KMS-11 (cell line): ENCODE measurements around the gene SUSD6.

Experiments
- H2AFZ ChIP-seq: fragments of 200-600 bp; sonication (generic); 2 replicates; pipeline ENCODE4 v1.6.1; 2016; ENCODE audit warnings: antibody characterized with exemption, mixed run types, low read depth
- H3K27ac ChIP-seq: fragments of 200-600 bp; sonication (generic); 2 replicates; pipeline ENCODE4 v1.6.1; 2016; ENCODE audit warnings: mild to moderate bottlenecking, mixed run types
- H3K27me3 ChIP-seq: fragments of 200-600 bp; sonication (generic); 2 replicates; pipeline ENCODE4 v1.6.1; 2017; ENCODE audit warnings: mild to moderate bottlenecking, low read depth, mixed run types, moderate library complexity; ENCODE audit not compliant: insufficient read depth
- H3K36me3 ChIP-seq: fragments of 200-600 bp; sonication (generic); 2 replicates; pipeline ENCODE4 v1.6.1; 2017; ENCODE audit warnings: mild to moderate bottlenecking, mixed run types; ENCODE audit not compliant: insufficient read depth
- H3K4me1 ChIP-seq: fragments of 200-600 bp; sonication (generic); 2 replicates; pipeline ENCODE4 v1.6.1; 2016; ENCODE audit warnings: mild to moderate bottlenecking, low read depth, mixed run types; ENCODE audit not compliant: poor library complexity, severe bottlenecking
- H3K4me2 ChIP-seq: fragments of 200-600 bp; sonication (generic); 2 replicates; pipeline ENCODE4 v1.7.0; 2016; ENCODE audit warnings: mild to moderate bottlenecking, mixed run types
- H3K4me3 ChIP-seq: fragments of 200-600 bp; sonication (generic); IDR thresholded peaks from 2 replicates; pipeline ENCODE4 v1.6.1; 2017; ENCODE audit warnings: low read depth, low read length, mixed read lengths; ENCODE audit not compliant: insufficient read depth
- H3K79me2 ChIP-seq: fragments of 200-600 bp; sonication (generic); 2 replicates; pipeline ENCODE4 v1.6.1; 2016; ENCODE audit warnings: low read depth, mixed run types; ENCODE audit not compliant: insufficient read depth
- H3K9ac ChIP-seq: fragments of 200-600 bp; sonication (generic); 2 replicates; pipeline ENCODE4 v1.6.1; 2016; ENCODE audit warnings: mild to moderate bottlenecking, mixed run types
- H4K20me1 ChIP-seq: fragments of 200-600 bp; sonication (generic); 2 replicates; pipeline ENCODE4 v1.6.1; 2016; ENCODE audit warnings: mild to moderate bottlenecking, mixed run types; ENCODE audit not compliant: insufficient read depth
- TF ChIP-seq, protein P1 (sequence below): fragments of 200-600 bp; sonication (generic); conservative IDR thresholded peaks from 2 replicates; pipeline ENCODE4 v1.6.1; 2017; ENCODE audit warnings: low read depth, mild to moderate bottlenecking, antibody characterized with exemption, low read length, moderate library complexity, mixed read lengths

The SUSD6 gene

GRCh38 chr14:69605738-69606137, 5.7 kb upstream of the SUSD6 start:
- Histone ChIP-seq H3K4me2 (no peak overlapping the region), H3K4me1 (peaks cover 9% of the 10 kb centered on the region), H3K4me3 (no peak overlapping the region), H4K20me1 (no peaks in the 10 kb centered on the region), H3K36me3 (no peaks in the 10 kb centered on the region), H3K9ac (no peak overlapping the region), H3K27ac (no peak overlapping the region), H3K79me2 (no peaks in the 10 kb centered on the region), H2AFZ (no peak overlapping the region), H3K27me3 (no peaks in the 10 kb centered on the region)
- TF ChIP-seq, protein P1, sequence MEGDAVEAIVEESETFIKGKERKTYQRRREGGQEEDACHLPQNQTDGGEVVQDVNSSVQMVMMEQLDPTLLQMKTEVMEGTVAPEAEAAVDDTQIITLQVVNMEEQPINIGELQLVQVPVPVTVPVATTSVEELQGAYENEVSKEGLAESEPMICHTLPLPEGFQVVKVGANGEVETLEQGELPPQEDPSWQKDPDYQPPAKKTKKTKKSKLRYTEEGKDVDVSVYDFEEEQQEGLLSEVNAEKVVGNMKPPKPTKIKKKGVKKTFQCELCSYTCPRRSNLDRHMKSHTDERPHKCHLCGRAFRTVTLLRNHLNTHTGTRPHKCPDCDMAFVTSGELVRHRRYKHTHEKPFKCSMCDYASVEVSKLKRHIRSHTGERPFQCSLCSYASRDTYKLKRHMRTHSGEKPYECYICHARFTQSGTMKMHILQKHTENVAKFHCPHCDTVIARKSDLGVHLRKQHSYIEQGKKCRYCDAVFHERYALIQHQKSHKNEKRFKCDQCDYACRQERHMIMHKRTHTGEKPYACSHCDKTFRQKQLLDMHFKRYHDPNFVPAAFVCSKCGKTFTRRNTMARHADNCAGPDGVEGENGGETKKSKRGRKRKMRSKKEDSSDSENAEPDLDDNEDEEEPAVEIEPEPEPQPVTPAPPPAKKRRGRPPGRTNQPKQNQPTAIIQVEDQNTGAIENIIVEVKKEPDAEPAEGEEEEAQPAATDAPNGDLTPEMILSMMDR = no peak

GRCh38 chr14:69606258-69607184, 4.9 kb upstream of the SUSD6 start:
- H3K4me2 ChIP-seq = no peak overlapping the region
- H4K20me1 ChIP-seq = no peaks in the 10 kb centered on the region

DNA sequence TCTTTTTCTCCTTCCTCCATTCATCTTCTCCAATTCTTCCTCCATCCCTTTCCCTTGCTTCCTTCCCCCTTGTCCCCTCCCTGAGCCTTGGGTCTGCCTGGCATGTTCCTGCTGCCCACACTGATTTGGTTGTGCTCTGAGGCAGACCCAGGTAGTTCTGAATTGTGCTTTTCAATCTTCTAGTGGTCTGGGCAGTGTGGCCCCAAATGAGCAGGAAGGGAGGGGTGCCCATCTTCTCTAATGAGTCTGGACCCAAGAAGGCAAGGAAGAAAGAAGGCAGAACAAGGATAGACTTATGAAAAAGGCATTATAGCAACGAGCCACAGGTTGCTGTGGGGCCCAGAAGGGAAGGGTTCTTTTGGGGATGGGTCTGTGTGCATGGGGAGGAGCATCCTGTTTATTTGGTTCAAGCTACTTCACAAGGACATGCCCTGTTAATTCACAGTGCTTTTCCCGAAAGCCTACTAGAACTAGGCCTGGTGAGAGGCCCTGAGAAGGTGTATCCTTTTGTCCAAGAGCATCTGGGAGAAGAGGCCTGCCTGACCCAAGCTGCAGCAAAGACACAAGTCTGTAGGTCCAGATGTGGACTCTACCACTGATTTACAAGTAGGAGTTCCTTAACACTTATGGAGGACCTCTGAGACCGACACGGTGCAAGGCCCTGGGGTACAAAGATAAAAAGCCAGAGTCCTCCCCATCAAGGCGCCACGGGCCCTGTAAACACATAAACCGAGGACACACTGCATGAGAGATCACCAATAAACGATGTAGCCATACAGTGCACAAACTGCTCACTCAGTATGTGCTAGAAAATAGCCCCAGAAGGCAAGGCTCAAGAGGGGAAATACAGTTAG, 1.1 kb upstream of the SUSD6 start:
- Histone ChIP-seq H3K27ac (no peak overlapping the region), H3K4me3 (no peak overlapping the region), H3K4me1 (peaks cover 28% of the 10 kb centered on the region), H3K4me2 (peak overlapping the region; percentile 73; the same call in 1 of the 2 replicates), H3K79me2 (no peaks in the 10 kb centered on the region; the same call in 1 of the 2 replicates), H4K20me1 (no peaks in the 10 kb centered on the region), H3K27me3 (no peaks in the 10 kb centered on the region), H3K9ac (no peak overlapping the region), H3K36me3 (no peaks in the 10 kb centered on the region), H2AFZ (peak overlapping the region; percentile 76; the same call in 1 of the 2 replicates)
- TF ChIP-seq, protein P1 = no peak

More at GRCh38 chr14:69606258-69607184, 4.9 kb upstream of the SUSD6 start:
- no peak overlapping the region for H2AFZ ChIP-seq
- H3K9ac ChIP-seq = no peak overlapping the region
- TF ChIP-seq, protein P1 = no peak
- H3K36me3 ChIP-seq = no peaks in the 10 kb centered on the region
- no peaks in the 10 kb centered on the region for H3K27me3 ChIP-seq
- H3K79me2 ChIP-seq = no peaks in the 10 kb centered on the region
- H3K4me3 ChIP-seq = no peak overlapping the region
- peaks cover 10% of the 10 kb centered on the region for H3K4me1 ChIP-seq
- H3K27ac ChIP-seq = no peak overlapping the region

DNA sequence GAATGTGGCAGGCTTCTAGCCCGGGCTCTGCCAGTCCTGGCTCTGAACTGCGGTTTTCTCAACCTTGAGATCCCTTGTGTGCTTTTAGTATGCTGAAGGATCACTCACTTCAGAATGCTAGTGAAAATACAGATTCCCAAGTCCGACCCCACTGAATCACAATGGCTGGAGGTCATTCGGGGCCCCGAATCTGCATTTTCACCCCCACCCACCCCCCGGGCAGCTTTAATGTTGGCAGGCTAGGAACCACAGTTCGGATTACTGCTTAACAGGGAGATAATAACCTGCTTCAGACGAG, 573 bp upstream of the SUSD6 start:
- Histone ChIP-seq H3K27ac (no peak overlapping the region), H3K27me3 (no peaks in the 10 kb centered on the region), H3K4me1 (peaks cover 34% of the 10 kb centered on the region), H3K4me3 (no peak overlapping the region), H3K79me2 (no peaks in the 10 kb centered on the region; the same call in 1 of the 2 replicates), H2AFZ (peak overlapping the region; percentile 76; the same call in 1 of the 2 replicates), H3K36me3 (no peaks in the 10 kb centered on the region), H3K4me2 (peak overlapping the region; percentile 73; the same call in 1 of the 2 replicates), H3K9ac (peak overlapping the region; percentile 25; the same call in 1 of the 2 replicates), H4K20me1 (no peaks in the 10 kb centered on the region)
- TF ChIP-seq, protein P1 = no peak
